A549 (cell line): Measurements from ENCODE around the gene TRPV3. TPM values are rescaled to one million over a fixed set of nuclear protein-coding genes. Genes with fewer than 3 reads are reported as not detected.

ENCODE experiments used
- ATAC-seq, 2 experiments: fragments of 200-7000 bp in 1 of 2; fragments of >200 bp in 1 of 2; cut with Nextera tagmentation in 1 of 2; cut with Tn5 transposase in 1 of 2; 3 replicates each; pipeline versions ENCODE4 v1.8.0 to v1.9.1; 2018 to 2020; ENCODE audit warnings: mild to moderate bottlenecking in 1 of 2, moderate library complexity in 1 of 2
- CTCF ChIA-PET: fragments of 300-600 bp; sonication (Branson Sonifier 250); formaldehyde crosslinking; extraction: SDS; loops from one replicate; lab custom pipeline; 2021; ENCODE audit warnings: antibody characterized with exemption, inconsistent platforms; lab: Yijun Ruan, JAX
- POLR2A ChIA-PET: fragments of 350-600 bp; formaldehyde crosslinking; extraction: SDS; loops from one replicate; lab custom pipeline; 2021; ENCODE audit warnings: antibody characterized with exemption, inconsistent platforms; lab: Yijun Ruan, JAX
- DNase-seq, 2 experiments: peaks; one replicate each; pipeline versions ENCODE4 v3.0.0 to v3.0.0-alpha.2; 2011 to 2016; ENCODE audit warnings: low read depth in 1 of 2, low spot score in 1 of 2
- FAIRE-seq: peaks from 2 replicates; lab custom pipeline; 2011; peaks lifted over from hg19 to GRCh38; lab: Jason Lieb, UNC
- H3K27ac ChIP-seq, 2 experiments: fragments of >200 bp; sonication (Bioruptor Twin); formaldehyde crosslinking; 3 replicates each; pipeline ENCODE4 v1.5.1; 2016 to 2017
- H3K4me1 ChIP-seq: fragments of >200 bp; sonication (Bioruptor Twin); formaldehyde crosslinking; 3 replicates; pipeline ENCODE4 v1.6.1; 2016
- H3K4me2 ChIP-seq: fragments of >200 bp; sonication (Bioruptor Twin); formaldehyde crosslinking; 3 replicates; pipeline ENCODE4 v1.6.1; 2016
- H3K4me3 ChIP-seq: fragments of >200 bp; sonication (Bioruptor Twin); formaldehyde crosslinking; 3 replicates; pipeline ENCODE4 v1.5.1; 2016
- H3K9me3 ChIP-seq: fragments of >200 bp; sonication (Bioruptor Twin); formaldehyde crosslinking; 3 replicates; pipeline ENCODE4 v1.6.1; 2016
- BCL3 ChIP-seq: fragments of >200 bp; sonication (Bioruptor Twin); formaldehyde crosslinking; IDR thresholded peaks from 3 replicates; pipeline ENCODE4 v1.6.1; 2016
- CBX2 ChIP-seq: fragments of 200-600 bp; sonication (generic); IDR thresholded peaks from 2 replicates; pipeline ENCODE4 v1.6.1; 2016; ENCODE audit warnings: low read depth, mild to moderate bottlenecking, borderline replicate concordance
- CBX8 ChIP-seq: fragments of 200-600 bp; sonication (generic); IDR thresholded peaks from 2 replicates; pipeline ENCODE4 v1.6.1; 2016
- CHD4 ChIP-seq: fragments of 200-600 bp; sonication (generic); IDR thresholded peaks from 2 replicates; pipeline ENCODE4 v1.6.1; 2016; ENCODE audit warnings: antibody characterized with exemption, mild to moderate bottlenecking, borderline replicate concordance
- E2F6 ChIP-seq: IDR thresholded peaks from 2 replicates; pipeline ENCODE4 v1.6.1; 2012; ENCODE audit warnings: low read depth, borderline replicate concordance
- FOXS1 ChIP-seq: fragments of 250-450 bp; sonication (Bioruptor Pico); IDR thresholded peaks from 2 replicates; pipeline ENCODE4 v1.5.0; 2020; ENCODE audit warnings: mild to moderate bottlenecking, moderate library complexity
- GATA3 ChIP-seq: IDR thresholded peaks from 2 replicates; pipeline ENCODE4 v1.6.1; 2012; ENCODE audit warnings: borderline replicate concordance
- HOXB5 ChIP-seq: fragments of 250-450 bp; sonication (Bioruptor Pico); IDR thresholded peaks from 2 replicates; pipeline ENCODE4 v1.5.0; 2020; ENCODE audit warnings: mild to moderate bottlenecking, moderate library complexity
- MYC ChIP-seq: IDR thresholded peaks from 2 replicates; pipeline ENCODE4 v1.6.1; 2012; ENCODE audit warnings: mild to moderate bottlenecking, inconsistent platforms, low read length, improper control_type of control experiment, borderline replicate concordance
- PBX3 ChIP-seq: IDR thresholded peaks from 2 replicates; pipeline ENCODE4 v1.6.1; 2012
- PHF8 ChIP-seq: fragments of 200-600 bp; sonication (generic); IDR thresholded peaks from 2 replicates; pipeline ENCODE4 v1.6.1; 2016; ENCODE audit warnings: low read depth, mild to moderate bottlenecking, antibody characterized with exemption, moderate library complexity, borderline replicate concordance
- RNF2 ChIP-seq: fragments of 200-600 bp; sonication (generic); IDR thresholded peaks from 2 replicates; pipeline ENCODE4 v1.6.1; 2016; ENCODE audit warnings: low read depth, mild to moderate bottlenecking, antibody characterized with exemption, moderate library complexity, borderline replicate concordance
- TFCP2L1 ChIP-seq: fragments of 250-450 bp; sonication (Bioruptor Pico); IDR thresholded peaks from 2 replicates; pipeline ENCODE4 v1.5.0; 2021; ENCODE audit warnings: mild to moderate bottlenecking
- ZFP36 ChIP-seq: fragments of 450-650 bp; IDR thresholded peaks from 2 replicates; pipeline ENCODE4 v1.6.1; 2014; ENCODE audit warnings: borderline replicate concordance; ENCODE audit not compliant: partially characterized antibody
- ZSCAN20 ChIP-seq: fragments of 250-450 bp; sonication (Bioruptor Pico); IDR thresholded peaks from 2 replicates; pipeline ENCODE4 v1.8.0; 2022; ENCODE audit warnings: mild to moderate bottlenecking, moderate library complexity
- WGBS: methylation state at CpG from one replicate; pipeline ENCODE4 v1.1.6; 2017; ENCODE audit errors: missing lambda C conversion rate; 5-methylcytosine and 5-hydroxymethylcytosine counted together
- polyA plus RNA-seq, 4 experiments: library from polyadenylated mRNA; depleted of rRNA in 3 of 4; stranded (reverse); fragments of >200 nt; fragmentation: RNase III in 1 of 4; extraction: RNeasy Plus Mini Kit Qiagen cat#74134 plus additional on column Dnase treatment in 1 of 4; gene quantifications; 2 replicates in 3 of 4; 3 replicates in 1 of 4; pipeline ENCODE4 v1.2.3, GENCODE V29; 2011 to 2017

Gene TRPV3
- polyA plus RNA-seq, 2 of the 4 experiments (the other 2 are of a cell fraction), result 0.46 to 1.2 TPM

- TF ChIP-seq PBX3 (no peak), FOXS1 (no peak), CBX8 (no peak), ZSCAN20 (CRISPR knock-in tag) (no peak), CHD4 (no peak), BCL3 (no peak), RNF2 (no peak), E2F6 (no peak), HOXB5 (no peak), GATA3 (no peak)
These were observed 25.3 kb downstream of the TRPV3 start (continued) for GRCh38 chr17:3532106-3532858.

- DNase-seq, result no peak
- no peak overlapping the region for H3K4me2 ChIP-seq
- WGBS, result 80% methylated on average over 21 of the region's 21 CpGs
- no peak for ATAC-seq
- H3K9me3 ChIP-seq, result no peaks in the 10 kb centered on the region
- H3K27ac ChIP-seq, result no peak overlapping the region
- FAIRE-seq, result no peak
- H3K4me3 ChIP-seq, result no peak overlapping the region
- ChIA-PET CTCF (interaction anchor here (0.9 to 2.9 kb wide), 6 partner anchors 14 to 683 kb away, joined by 3 to 9 read pairs (median 3); partner anchors contain the start of gene SHPK), POLR2A (no interaction called here)
- TF ChIP-seq PHF8 (no peak), CBX2 (no peak), PBX3 (no peak), TFCP2L1 (CRISPR knock-in tag) (no peak), GATA3 (no peak), ZFP36 (no peak), MYC (no peak)
- peaks cover 1% of the 10 kb centered on the region; the same call in 1 of the 3 replicates for H3K4me1 ChIP-seq
These were observed 26.1 kb downstream of the TRPV3 start for GRCh38 chr17:3531266-3532101.
